K562 (cell line): ENCODE results near the gene IRF1. TPM values are rescaled to one million over a fixed set of nuclear protein-coding genes. Genes with fewer than 3 reads are reported as not detected.

Source experiments
- ARID2 ChIP-seq: fragments of 450-650 bp; IDR thresholded peaks from 2 replicates; pipeline ENCODE4 v1.6.1; 2017; ENCODE audit warnings: antibody characterized with exemption, mild to moderate bottlenecking
- ARNT ChIP-seq, 2 experiments: fragments of 450-650 bp; IDR thresholded peaks; 2 replicates each; pipeline ENCODE4 v1.6.1; 2016; ENCODE audit warnings: mild to moderate bottlenecking in 1 of 2
- CSDE1 ChIP-seq, 2 experiments: fragments of 450-650 bp; IDR thresholded peaks; 2 replicates each; pipeline ENCODE4 v1.6.1; 2016; ENCODE audit warnings: mild to moderate bottlenecking in 1 of 2
- E2F4 ChIP-seq: sonication (generic); formaldehyde crosslinking; IDR thresholded peaks from 2 replicates; pipeline ENCODE4 v1.8.0; 2022; ENCODE audit warnings: mild to moderate bottlenecking, low read depth, missing genetic modification reagents
- ELF1 ChIP-seq: fragments of 200-800 bp; sonication (Bioruptor generic); IDR thresholded peaks from 2 replicates; pipeline ENCODE4 v1.6.1; 2016; ENCODE audit warnings: missing genetic modification characterization, missing compliant biosample characterization
- ELF2 ChIP-seq: fragments of 250-450 bp; sonication (Bioruptor Pico); IDR thresholded peaks from 2 replicates; pipeline ENCODE4 v1.5.0; 2021; ENCODE audit warnings: mild to moderate bottlenecking
- ELK1 ChIP-seq: sonication (generic); formaldehyde crosslinking; IDR thresholded peaks from 2 replicates; pipeline ENCODE4 v1.8.1; 2022; ENCODE audit warnings: missing genetic modification reagents
- ETS2 ChIP-seq: IDR thresholded peaks from 2 replicates; pipeline ENCODE4 v1.6.1; 2016; ENCODE audit warnings: borderline replicate concordance, missing genetic modification characterization, mild to moderate bottlenecking, moderate library complexity, missing compliant biosample characterization; ENCODE audit not compliant: poor library complexity, severe bottlenecking
- FOXK1 ChIP-seq: sonication (generic); formaldehyde crosslinking; IDR thresholded peaks from 2 replicates; pipeline ENCODE4 v1.8.0; 2022; ENCODE audit warnings: missing genetic modification reagents, mild to moderate bottlenecking, borderline replicate concordance
- GATAD2A ChIP-seq: fragments of 450-650 bp; IDR thresholded peaks from 2 replicates; pipeline ENCODE4 v1.6.1; 2017
- MED1 ChIP-seq: sonication (generic); formaldehyde crosslinking; IDR thresholded peaks from 2 replicates; pipeline ENCODE4 v1.8.1; 2023; ENCODE audit warnings: missing genetic modification reagents, borderline replicate concordance
- MIER1 ChIP-seq: fragments of 450-650 bp; IDR thresholded peaks from 2 replicates; pipeline ENCODE4 v1.6.1; 2016; ENCODE audit warnings: antibody characterized with exemption, mild to moderate bottlenecking, low read depth
- NFYB ChIP-seq: IDR thresholded peaks from 2 replicates; pipeline ENCODE4 v1.6.1; 2011; ENCODE audit warnings: mild to moderate bottlenecking, moderate library complexity; ENCODE audit not compliant: insufficient read length; ENCODE audit errors: extremely low read depth
- PHB2 ChIP-seq: fragments of 450-650 bp; IDR thresholded peaks from 2 replicates; pipeline ENCODE4 v1.6.1; 2017; ENCODE audit warnings: low read depth
- POLR2A ChIP-seq: fragments of 450-650 bp; conservative IDR thresholded peaks from 2 replicates; pipeline ENCODE4 v1.6.1; 2016
- PTRF ChIP-seq: fragments of 450-650 bp; IDR thresholded peaks from 2 replicates; pipeline ENCODE4 v1.6.1; 2016; ENCODE audit warnings: mild to moderate bottlenecking, missing genetic modification characterization, missing compliant biosample characterization
- PTTG1 ChIP-seq: fragments of 450-650 bp; IDR thresholded peaks from 2 replicates; pipeline ENCODE4 v1.6.1; 2016; ENCODE audit warnings: low read depth, mild to moderate bottlenecking, missing genetic modification characterization, missing compliant biosample characterization
- SMAD2 ChIP-seq: fragments of 150-350 bp; IDR thresholded peaks from 2 replicates; pipeline ENCODE4 v1.6.1; 2014; ENCODE audit warnings: low read depth, mild to moderate bottlenecking, low read length
- SOX6 ChIP-seq: fragments of 450-650 bp; IDR thresholded peaks from 2 replicates; pipeline ENCODE4 v1.6.1; 2014; ENCODE audit warnings: mild to moderate bottlenecking
- SRSF3 ChIP-seq: fragments of 200-400 bp; formaldehyde crosslinking; IDR thresholded peaks from 2 replicates; pipeline ENCODE4 v1.6.1; 2016; ENCODE audit warnings: mild to moderate bottlenecking, low read length, moderate library complexity; ENCODE audit not compliant: insufficient read depth
- STAT5B ChIP-seq: fragments of 250-450 bp; sonication (Bioruptor Pico); IDR thresholded peaks from 2 replicates; pipeline ENCODE4 v1.8.0; 2021; ENCODE audit warnings: mild to moderate bottlenecking, inconsistent platforms
- TEAD4 ChIP-seq, 2 experiments: sonication (generic) in 1 of 2; formaldehyde crosslinking in 1 of 2; IDR thresholded peaks; 2 replicates each; pipeline versions ENCODE4 v1.6.1 to v1.8.0; 2012 to 2022; ENCODE audit warnings: borderline replicate concordance in 1 of 2, inconsistent platforms in 1 of 2, low read length in 1 of 2, mild to moderate bottlenecking in 1 of 2, missing genetic modification reagents in 1 of 2
- ZBTB7A ChIP-seq: IDR thresholded peaks from 2 replicates; pipeline ENCODE4 v1.6.1; 2011; ENCODE audit warnings: low read depth, mild to moderate bottlenecking, low read length, moderate library complexity, borderline replicate concordance; ENCODE audit not compliant: control insufficient read depth
- ZC3H8 ChIP-seq: fragments of 450-650 bp; IDR thresholded peaks from 2 replicates; pipeline ENCODE4 v1.6.1; 2017
- ZNF197 ChIP-seq: fragments of 200-800 bp; sonication (Bioruptor generic); IDR thresholded peaks from 2 replicates; pipeline ENCODE4 v1.6.1; 2016; ENCODE audit warnings: low read depth, missing genetic modification characterization, missing compliant biosample characterization
- ZNF551 ChIP-seq: fragments of 250-450 bp; sonication (Bioruptor Pico); IDR thresholded peaks from 2 replicates; pipeline ENCODE4 v1.5.0; 2021; ENCODE audit warnings: mild to moderate bottlenecking, moderate library complexity
- ZNF707 ChIP-seq: fragments of 250-450 bp; sonication (Bioruptor Pico); conservative IDR thresholded peaks from 2 replicates; pipeline ENCODE4 v1.8.0; 2022; ENCODE audit warnings: inconsistent platforms, mild to moderate bottlenecking, moderate library complexity
- ZNF778 ChIP-seq: fragments of 450-650 bp; formaldehyde crosslinking; IDR thresholded peaks from 2 replicates; pipeline ENCODE4 v1.4.0; 2020; ENCODE audit warnings: mild to moderate bottlenecking, moderate library complexity
- polyA plus RNA-seq, 8 experiments: library from polyadenylated mRNA; depleted of rRNA in 4 of 8; stranded (reverse) in 5 of 8; unstranded in 3 of 8; fragments of >200 nt; fragmentation: Nextera tagmentation in 2 of 8; fragmentation: Illumina TruSeq in 1 of 8; extraction: Ambion mirVana in 2 of 8; extraction: Trizol in 1 of 8; gene quantifications; 2 replicates each; pipeline versions ENCODE4 v1.2.1 to v1.2.3, GENCODE V29; 2011 to 2014; ENCODE audit warnings: inconsistent platforms in 1 of 8, missing spikeins in 1 of 8
- total RNA-seq, 7 experiments: library from RNA; depleted of rRNA in 6 of 7; stranded (reverse); fragments of >200 nt in 6 of 7; fragmentation: Illumina TruSeq in 2 of 7; extraction: Trizol in 2 of 7; gene quantifications; 2 replicates each; pipeline versions ENCODE4 v1.2.1 to v1.2.3, GENCODE V29; 2011 to 2021; ENCODE audit warnings: low replicate concordance in 1 of 7

Gene IRF1
- total and polyA plus RNA-seq, 9 of the 15 experiments (the other 6 are each of a cell fraction or from before 2014, with no cell fraction given): 1.1 to 12.3 (median 5.9) TPM

- TF ChIP-seq PTTG1 (tag): no peak
- TF ChIP-seq SMAD2: no peak
- no peak for TF ChIP-seq MED1
- peak; percentile 46 for TF ChIP-seq POLR2A
- TF ChIP-seq ELK1 (CRISPR knock-in tag): no peak
- TF ChIP-seq ZNF551 (CRISPR knock-in tag): no peak
- no peak for TF ChIP-seq STAT5B
- no peak for TF ChIP-seq SOX6
- no peak for TF ChIP-seq SRSF3
- TF ChIP-seq GATAD2A: no peak
- no peak for TF ChIP-seq MIER1
- TF ChIP-seq FOXK1 (CRISPR knock-in tag): no peak; the same call in 1 of the 2 replicates
- TF ChIP-seq ZNF197 (CRISPR knock-in tag): no peak
- TF ChIP-seq PTRF: no peak
- TF ChIP-seq CSDE1 (IDR thresholded peaks at IDR 0.05): no peak
- no peak for TF ChIP-seq ZC3H8
- TF ChIP-seq NFYB: no peak
- peak; percentile 81; the same call in 1 of the 2 replicates for TF ChIP-seq ZBTB7A
- no peak for TF ChIP-seq ZNF778 (CRISPR knock-in tag)
- TF ChIP-seq ELF1 (tag): peak; percentile 55; the same call in 1 of the 2 replicates
- TF ChIP-seq ELF2 (CRISPR knock-in tag): no peak
- no peak for TF ChIP-seq ZNF707 (CRISPR knock-in tag)
- no peak for TF ChIP-seq ARNT (IDR thresholded peaks at IDR 0.05)
- TF ChIP-seq ARID2: no peak
- no peak for TF ChIP-seq PHB2
- TF ChIP-seq E2F4 (CRISPR knock-in tag): 0 out of 2 replicates have a peak, but pooled peaks have one; percentile 62
- no peak; the same call in 1 of the 2 replicates for TF ChIP-seq TEAD4 (IDR thresholded peaks at IDR 0.05; ENCODE audit: low read length)
- no peak for TF ChIP-seq TEAD4 (CRISPR knock-in tag; IDR thresholded peaks at IDR 0.05; ENCODE audit: borderline replicate concordance)
- no peak for TF ChIP-seq ETS2 (tag)
Measured at GRCh38 chr5:132496631-132497487, 6.3 kb upstream of the IRF1 start (continued).
